ENCODE measurements around the gene RMDN2. TPM values are rescaled to one million over a fixed set of nuclear protein-coding genes. Genes with fewer than 3 reads are reported as not detected.
"Not testable (repeated sequence)": the region's sequence is repeated elsewhere in the genome, so short reads cannot be mapped to it uniquely, and the experiment has no call there.

The RMDN2 gene
- total and polyA plus RNA-seq, 2 experiments from 2014 or later, result 3.4 to 3.6 TPM

DNA sequence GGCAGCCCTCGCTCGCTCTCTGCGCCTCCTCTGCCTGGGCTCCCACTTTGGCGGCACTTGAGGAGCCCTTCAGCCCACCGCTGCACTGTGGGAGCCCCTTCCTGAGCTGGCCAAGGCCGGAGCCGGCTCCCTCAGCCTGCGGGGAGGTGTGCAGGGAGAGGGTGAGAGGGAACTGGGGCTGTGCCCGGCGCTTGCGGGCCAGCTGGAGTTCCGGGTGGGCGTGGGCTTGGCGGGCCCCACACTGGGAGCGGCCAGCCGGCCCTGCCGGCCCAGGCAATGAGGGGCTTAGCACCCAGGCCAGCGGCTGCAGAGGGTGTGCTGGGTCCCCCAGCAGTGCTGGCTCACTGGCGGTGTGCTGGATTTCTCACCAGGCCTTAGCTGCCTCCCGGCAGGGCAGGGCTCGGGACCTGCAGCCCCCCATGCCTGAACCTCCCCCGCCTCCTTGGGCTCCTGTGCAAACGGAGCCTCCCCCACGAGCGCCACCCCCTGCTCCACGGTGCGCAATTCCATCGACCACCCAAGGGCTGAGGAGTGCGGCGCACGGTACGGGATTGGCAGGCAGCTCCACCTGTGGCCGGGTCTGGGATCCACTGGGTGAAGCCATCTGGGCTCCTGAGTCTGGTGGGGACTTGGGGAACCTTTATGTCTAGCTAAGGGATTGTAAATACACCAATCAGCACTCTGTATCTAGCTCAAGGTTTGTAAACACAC lies 95.4 kb downstream of the RMDN2 start:
- not testable (repeated sequence) for H2AFZ ChIP-seq
- peak; percentile 40; the same call in 1 of the 3 replicates for ATAC-seq

GRCh38 chr2:38021589-38021988 lies 96.5 kb downstream of the RMDN2 start:
- Histone ChIP-seq H3K4me2 (no peak overlapping the region), H3K79me2 (replicated peaks; ENCODE audit: insufficient read depth) (no peaks in the 10 kb centered on the region)
- H3K4me1 Mint-ChIP-seq, result peaks cover 6% of the 10 kb centered on the region
- TF ChIP-seq REST (IDR thresholded peaks at IDR 0.05; ENCODE audit: unreplicated experiment), result no peak
- TF ChIP-seq, protein P1, sequence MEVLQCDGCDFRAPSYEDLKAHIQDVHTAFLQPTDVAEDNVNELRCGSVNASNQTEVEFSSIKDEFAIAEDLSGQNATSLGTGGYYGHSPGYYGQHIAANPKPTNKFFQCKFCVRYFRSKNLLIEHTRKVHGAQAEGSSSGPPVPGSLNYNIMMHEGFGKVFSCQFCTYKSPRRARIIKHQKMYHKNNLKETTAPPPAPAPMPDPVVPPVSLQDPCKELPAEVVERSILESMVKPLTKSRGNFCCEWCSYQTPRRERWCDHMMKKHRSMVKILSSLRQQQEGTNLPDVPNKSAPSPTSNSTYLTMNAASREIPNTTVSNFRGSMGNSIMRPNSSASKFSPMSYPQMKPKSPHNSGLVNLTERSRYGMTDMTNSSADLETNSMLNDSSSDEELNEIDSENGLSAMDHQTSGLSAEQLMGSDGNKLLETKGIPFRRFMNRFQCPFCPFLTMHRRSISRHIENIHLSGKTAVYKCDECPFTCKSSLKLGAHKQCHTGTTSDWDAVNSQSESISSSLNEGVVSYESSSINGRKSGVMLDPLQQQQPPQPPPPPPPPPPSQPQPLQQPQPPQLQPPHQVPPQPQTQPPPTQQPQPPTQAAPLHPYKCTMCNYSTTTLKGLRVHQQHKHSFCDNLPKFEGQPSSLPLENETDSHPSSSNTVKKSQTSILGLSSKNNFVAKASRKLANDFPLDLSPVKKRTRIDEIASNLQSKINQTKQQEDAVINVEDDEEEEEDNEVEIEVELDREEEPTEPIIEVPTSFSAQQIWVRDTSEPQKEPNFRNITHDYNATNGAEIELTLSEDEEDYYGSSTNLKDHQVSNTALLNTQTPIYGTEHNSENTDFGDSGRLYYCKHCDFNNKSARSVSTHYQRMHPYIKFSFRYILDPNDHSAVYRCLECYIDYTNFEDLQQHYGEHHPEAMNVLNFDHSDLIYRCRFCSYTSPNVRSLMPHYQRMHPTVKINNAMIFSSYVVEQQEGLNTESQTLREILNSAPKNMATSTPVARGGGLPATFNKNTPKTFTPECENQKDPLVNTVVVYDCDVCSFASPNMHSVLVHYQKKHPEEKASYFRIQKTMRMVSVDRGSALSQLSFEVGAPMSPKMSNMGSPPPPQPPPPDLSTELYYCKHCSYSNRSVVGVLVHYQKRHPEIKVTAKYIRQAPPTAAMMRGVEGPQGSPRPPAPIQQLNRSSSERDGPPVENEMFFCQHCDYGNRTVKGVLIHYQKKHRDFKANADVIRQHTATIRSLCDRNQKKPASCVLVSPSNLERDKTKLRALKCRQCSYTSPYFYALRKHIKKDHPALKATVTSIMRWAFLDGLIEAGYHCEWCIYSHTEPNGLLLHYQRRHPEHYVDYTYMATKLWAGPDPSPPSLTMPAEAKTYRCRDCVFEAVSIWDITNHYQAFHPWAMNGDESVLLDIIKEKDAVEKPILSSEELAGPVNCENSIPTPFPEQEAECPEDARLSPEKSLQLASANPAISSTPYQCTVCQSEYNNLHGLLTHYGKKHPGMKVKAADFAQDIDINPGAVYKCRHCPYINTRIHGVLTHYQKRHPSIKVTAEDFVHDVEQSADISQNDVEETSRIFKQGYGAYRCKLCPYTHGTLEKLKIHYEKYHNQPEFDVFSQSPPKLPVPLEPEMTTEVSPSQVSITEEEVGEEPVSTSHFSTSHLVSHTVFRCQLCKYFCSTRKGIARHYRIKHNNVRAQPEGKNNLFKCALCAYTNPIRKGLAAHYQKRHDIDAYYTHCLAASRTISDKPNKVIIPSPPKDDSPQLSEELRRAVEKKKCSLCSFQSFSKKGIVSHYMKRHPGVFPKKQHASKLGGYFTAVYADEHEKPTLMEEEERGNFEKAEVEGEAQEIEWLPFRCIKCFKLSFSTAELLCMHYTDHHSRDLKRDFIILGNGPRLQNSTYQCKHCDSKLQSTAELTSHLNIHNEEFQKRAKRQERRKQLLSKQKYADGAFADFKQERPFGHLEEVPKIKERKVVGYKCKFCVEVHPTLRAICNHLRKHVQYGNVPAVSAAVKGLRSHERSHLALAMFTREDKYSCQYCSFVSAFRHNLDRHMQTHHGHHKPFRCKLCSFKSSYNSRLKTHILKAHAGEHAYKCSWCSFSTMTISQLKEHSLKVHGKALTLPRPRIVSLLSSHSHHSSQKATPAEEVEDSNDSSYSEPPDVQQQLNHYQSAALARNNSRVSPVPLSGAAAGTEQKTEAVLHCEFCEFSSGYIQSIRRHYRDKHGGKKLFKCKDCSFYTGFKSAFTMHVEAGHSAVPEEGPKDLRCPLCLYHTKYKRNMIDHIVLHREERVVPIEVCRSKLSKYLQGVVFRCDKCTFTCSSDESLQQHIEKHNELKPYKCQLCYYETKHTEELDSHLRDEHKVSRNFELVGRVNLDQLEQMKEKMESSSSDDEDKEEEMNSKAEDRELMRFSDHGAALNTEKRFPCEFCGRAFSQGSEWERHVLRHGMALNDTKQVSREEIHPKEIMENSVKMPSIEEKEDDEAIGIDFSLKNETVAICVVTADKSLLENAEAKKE (CRISPR knock-in tag; IDR thresholded peaks at IDR 0.05), result no peak
- no peak for TF ChIP-seq POLR2AphosphoS5 (IDR thresholded peaks at IDR 0.05; ENCODE audit: low read depth)
- TF ChIP-seq NANOG (IDR thresholded peaks at IDR 0.05; ENCODE audit: borderline replicate concordance), result no peak
- no peak for TF ChIP-seq STAT1 (IDR thresholded peaks at IDR 0.05; ENCODE audit: unreplicated experiment)
- no peak for TF ChIP-seq EZH2phosphoT487 (IDR thresholded peaks at IDR 0.05; ENCODE audit: unreplicated experiment)

More for the DNA sequence above, 95.4 kb downstream of the RMDN2 start:
- H3K4me2 ChIP-seq; H3K4me1 ChIP-seq (ENCODE audit: insufficient read depth); H3K4me1 Mint-ChIP-seq; H3K27ac ChIP-seq (ENCODE audit: low read depth); H3K36me3 Mint-ChIP-seq (ENCODE audit: low read depth); H3K4me3 Mint-ChIP-seq; H4K20me1 ChIP-seq (replicated peaks; ENCODE audit: insufficient read depth); DNase-seq (ENCODE audit: low spot score); H3K9me3 Mint-ChIP-seq; H3K36me3 ChIP-seq (ENCODE audit: insufficient read depth); H3K79me2 ChIP-seq (replicated peaks; ENCODE audit: insufficient read depth); H3K4me3 ChIP-seq; H3F3A ChIP-seq (replicated peaks; ENCODE audit: low read depth); H3K27me3 ChIP-seq (ENCODE audit: insufficient read depth); H3K27me3 Mint-ChIP-seq (ENCODE audit: insufficient read depth, low read depth, poor library complexity); H3K27ac Mint-ChIP-seq; H3K9me2 ChIP-seq (ENCODE audit: insufficient read depth): not testable (repeated sequence)
- TF ChIP-seq, protein P2, sequence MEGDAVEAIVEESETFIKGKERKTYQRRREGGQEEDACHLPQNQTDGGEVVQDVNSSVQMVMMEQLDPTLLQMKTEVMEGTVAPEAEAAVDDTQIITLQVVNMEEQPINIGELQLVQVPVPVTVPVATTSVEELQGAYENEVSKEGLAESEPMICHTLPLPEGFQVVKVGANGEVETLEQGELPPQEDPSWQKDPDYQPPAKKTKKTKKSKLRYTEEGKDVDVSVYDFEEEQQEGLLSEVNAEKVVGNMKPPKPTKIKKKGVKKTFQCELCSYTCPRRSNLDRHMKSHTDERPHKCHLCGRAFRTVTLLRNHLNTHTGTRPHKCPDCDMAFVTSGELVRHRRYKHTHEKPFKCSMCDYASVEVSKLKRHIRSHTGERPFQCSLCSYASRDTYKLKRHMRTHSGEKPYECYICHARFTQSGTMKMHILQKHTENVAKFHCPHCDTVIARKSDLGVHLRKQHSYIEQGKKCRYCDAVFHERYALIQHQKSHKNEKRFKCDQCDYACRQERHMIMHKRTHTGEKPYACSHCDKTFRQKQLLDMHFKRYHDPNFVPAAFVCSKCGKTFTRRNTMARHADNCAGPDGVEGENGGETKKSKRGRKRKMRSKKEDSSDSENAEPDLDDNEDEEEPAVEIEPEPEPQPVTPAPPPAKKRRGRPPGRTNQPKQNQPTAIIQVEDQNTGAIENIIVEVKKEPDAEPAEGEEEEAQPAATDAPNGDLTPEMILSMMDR (conservative IDR thresholded peaks at IDR 0.05; ENCODE audit: low read depth in 2 of 2), result 0 out of 4 replicates have a peak, but pooled peaks of 1 of the 2 experiments have one; percentile 0

More at GRCh38 chr2:38021589-38021988, 96.5 kb downstream of the RMDN2 start:
- no peak overlapping the region for H3K4me3 Mint-ChIP-seq
- H3K9me2 ChIP-seq (ENCODE audit: insufficient read depth), result no peaks in the 10 kb centered on the region
- H3K9me3 Mint-ChIP-seq, result peaks cover 3% of the 10 kb centered on the region; the same call in 1 of the 3 replicates
- no peak overlapping the region for H3K4me3 ChIP-seq
- H2AFZ ChIP-seq, result no peak overlapping the region
- no peaks in the 10 kb centered on the region for H3K27me3 ChIP-seq (ENCODE audit: insufficient read depth)
- ATAC-seq (no peak), DNase-seq (ENCODE audit: low spot score) (no peak)
- no peaks in the 10 kb centered on the region for H4K20me1 ChIP-seq (replicated peaks; ENCODE audit: insufficient read depth)
- H3K36me3 ChIP-seq (ENCODE audit: insufficient read depth), result no peaks in the 10 kb centered on the region
- no peaks in the 10 kb centered on the region for H3F3A ChIP-seq (replicated peaks; ENCODE audit: low read depth)
- H3K4me1 ChIP-seq (ENCODE audit: insufficient read depth), result peaks cover 4% of the 10 kb centered on the region; the same call in 1 of the 2 replicates
- no peaks in the 10 kb centered on the region for H3K27me3 Mint-ChIP-seq (ENCODE audit: insufficient read depth, low read depth, poor library complexity)
- H3K27ac ChIP-seq (ENCODE audit: low read depth), result no peak overlapping the region
- H3K36me3 Mint-ChIP-seq (ENCODE audit: low read depth), result no peaks in the 10 kb centered on the region
- H3K27ac Mint-ChIP-seq, result no peak overlapping the region

Data from GM23338 (cell line).